Karpas-422 (cell line): ENCODE data around the gene CCDC107. TPM values are rescaled to one million over a fixed set of nuclear protein-coding genes. Genes with fewer than 3 reads are reported as not detected.

Experiments used
- DNase-seq: peaks from one replicate; pipeline ENCODE4 v3.0.0-alpha.2; 2015
- H2AFZ ChIP-seq: fragments of 200-600 bp; sonication (generic); 2 replicates; pipeline ENCODE4 v1.6.1; 2014; ENCODE audit warnings: antibody characterized with exemption, low read length, mixed read lengths
- H3K27ac ChIP-seq: fragments of 200-600 bp; sonication (generic); 2 replicates; pipeline ENCODE4 v1.5.1; 2014; ENCODE audit warnings: mild to moderate bottlenecking, low read length, moderate library complexity
- H3K27me3 ChIP-seq: fragments of 200-600 bp; sonication (generic); 2 replicates; pipeline ENCODE4 v1.6.1; 2014; ENCODE audit warnings: low read length, mixed read lengths
- H3K36me3 ChIP-seq: fragments of 200-600 bp; sonication (generic); 2 replicates; pipeline ENCODE4 v1.6.1; 2014; ENCODE audit warnings: low read length, mixed read lengths; ENCODE audit not compliant: insufficient read depth
- H3K4me1 ChIP-seq: fragments of 200-600 bp; sonication (generic); 2 replicates; pipeline ENCODE4 v1.6.1; 2014; ENCODE audit warnings: mild to moderate bottlenecking, low read length, mixed read lengths
- H3K4me2 ChIP-seq: fragments of 200-600 bp; sonication (generic); 2 replicates; pipeline ENCODE4 v1.6.1; 2014; ENCODE audit warnings: low read length, low read depth, mild to moderate bottlenecking; ENCODE audit not compliant: poor library complexity, severe bottlenecking
- H3K4me3 ChIP-seq: fragments of 200-600 bp; sonication (generic); 2 replicates; pipeline ENCODE4 v1.5.1; 2014; ENCODE audit warnings: mild to moderate bottlenecking, antibody characterized with exemption, low read length, mixed read lengths
- H3K79me2 ChIP-seq: fragments of 200-600 bp; sonication (generic); 2 replicates; pipeline ENCODE4 v1.6.1; 2014; ENCODE audit warnings: mild to moderate bottlenecking, low read length, mixed read lengths
- H3K9ac ChIP-seq: fragments of 200-600 bp; sonication (generic); 2 replicates; pipeline ENCODE4 v1.6.0; 2014; ENCODE audit warnings: low read length
- H3K9me2 ChIP-seq: fragments of 200-600 bp; sonication (generic), shearing (Covaris generic); replicated peaks from 2 replicates; pipeline ENCODE4 v1.6.0; 2014; ENCODE audit warnings: mild to moderate bottlenecking, low read length, moderate library complexity; ENCODE audit not compliant: insufficient read depth
- H3K9me3 ChIP-seq: fragments of 300-700, 200-600 bp; sonication (generic); 2 replicates; pipeline ENCODE4 v1.6.1; 2014; ENCODE audit warnings: low read length, mixed read lengths
- H4K20me1 ChIP-seq: fragments of 200-600 bp; sonication (generic); 2 replicates; pipeline ENCODE4 v1.6.1; 2014; ENCODE audit warnings: mild to moderate bottlenecking, antibody characterized with exemption, low read length, low read depth; ENCODE audit not compliant: insufficient read depth
- total RNA-seq: library from RNA; depleted of rRNA; stranded (reverse); fragments of >200 nt; shearing (Covaris generic); gene quantifications from 2 replicates; pipeline ENCODE4 v1.2.3, GENCODE V29; 2014; ENCODE audit warnings: low replicate concordance

Gene CCDC107
- total RNA-seq, 1 experiment from 2014 or later: 13.2 TPM

- no peaks in the 10 kb centered on the region for H3K27me3 ChIP-seq
- peak overlapping the region; percentile 81 for H3K9ac ChIP-seq
- peak overlapping the region; percentile 90 for H3K4me2 ChIP-seq
- H3K36me3 ChIP-seq: peaks cover 14% of the 10 kb centered on the region; the same call in 1 of the 2 replicates
- peaks cover 64% of the 10 kb centered on the region for H3K4me1 ChIP-seq
- no peaks in the 10 kb centered on the region for H3K9me3 ChIP-seq
- peak; percentile 67 for DNase-seq
- no peaks in the 10 kb centered on the region for H3K9me2 ChIP-seq
- no peaks in the 10 kb centered on the region for H4K20me1 ChIP-seq
- H2AFZ ChIP-seq: no peak overlapping the region
- peak overlapping the region; percentile 76 for H3K4me3 ChIP-seq
- peaks cover 22% of the 10 kb centered on the region for H3K79me2 ChIP-seq
- peak overlapping the region; percentile 80 for H3K27ac ChIP-seq
These were observed 802 bp downstream of the CCDC107 start for GRCh38 chr9:35658968-35659220.

DNA sequence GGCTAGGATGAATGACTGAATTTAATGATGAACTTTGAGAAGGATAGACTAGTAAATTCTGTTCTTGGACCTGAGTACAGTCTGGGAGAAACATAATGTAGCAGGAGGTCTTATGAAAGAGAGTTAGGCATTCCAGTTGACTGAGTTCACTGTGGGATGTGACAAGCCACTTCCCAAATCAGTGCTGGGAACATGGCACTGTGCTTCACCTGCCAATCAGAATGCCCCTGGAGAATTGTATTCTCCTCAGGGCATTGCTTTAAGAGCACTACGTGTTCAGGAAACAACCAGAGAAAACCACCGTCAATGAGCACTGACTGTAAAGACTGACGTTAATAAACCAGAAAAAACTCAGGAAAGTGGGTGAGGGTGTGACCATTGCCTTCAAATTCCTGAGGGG, 1.2 kb downstream of the CCDC107 start:
- Histone ChIP-seq H3K27ac (peak overlapping the region; percentile 80), H2AFZ (no peak overlapping the region), H3K4me3 (peak overlapping the region; percentile 76), H3K4me2 (peak overlapping the region; percentile 90), H3K4me1 (peaks cover 68% of the 10 kb centered on the region), H4K20me1 (no peaks in the 10 kb centered on the region), H3K79me2 (peaks cover 26% of the 10 kb centered on the region), H3K27me3 (no peaks in the 10 kb centered on the region), H3K9me2 (no peaks in the 10 kb centered on the region), H3K9me3 (no peaks in the 10 kb centered on the region), H3K36me3 (peaks cover 14% of the 10 kb centered on the region; the same call in 1 of the 2 replicates), H3K9ac (peak overlapping the region; percentile 81)
- DNase-seq: peak; percentile 68

GRCh38 chr9:35660966-35661415, 2.9 kb downstream of the CCDC107 start:
- Histone ChIP-seq H3K9me2 (no peaks in the 10 kb centered on the region), H3K27ac (peak overlapping the region; percentile 80; the same call in 1 of the 2 replicates), H3K9me3 (no peaks in the 10 kb centered on the region), H3K36me3 (peaks cover 14% of the 10 kb centered on the region; the same call in 1 of the 2 replicates), H3K4me2 (peak overlapping the region; percentile 90), H3K27me3 (no peaks in the 10 kb centered on the region), H2AFZ (no peak overlapping the region), H4K20me1 (no peaks in the 10 kb centered on the region), H3K4me3 (peak overlapping the region; percentile 76; the same call in 1 of the 2 replicates), H3K9ac (peak overlapping the region; percentile 33), H3K4me1 (peaks cover 76% of the 10 kb centered on the region), H3K79me2 (peaks cover 32% of the 10 kb centered on the region)
- DNase-seq: no peak

DNA sequence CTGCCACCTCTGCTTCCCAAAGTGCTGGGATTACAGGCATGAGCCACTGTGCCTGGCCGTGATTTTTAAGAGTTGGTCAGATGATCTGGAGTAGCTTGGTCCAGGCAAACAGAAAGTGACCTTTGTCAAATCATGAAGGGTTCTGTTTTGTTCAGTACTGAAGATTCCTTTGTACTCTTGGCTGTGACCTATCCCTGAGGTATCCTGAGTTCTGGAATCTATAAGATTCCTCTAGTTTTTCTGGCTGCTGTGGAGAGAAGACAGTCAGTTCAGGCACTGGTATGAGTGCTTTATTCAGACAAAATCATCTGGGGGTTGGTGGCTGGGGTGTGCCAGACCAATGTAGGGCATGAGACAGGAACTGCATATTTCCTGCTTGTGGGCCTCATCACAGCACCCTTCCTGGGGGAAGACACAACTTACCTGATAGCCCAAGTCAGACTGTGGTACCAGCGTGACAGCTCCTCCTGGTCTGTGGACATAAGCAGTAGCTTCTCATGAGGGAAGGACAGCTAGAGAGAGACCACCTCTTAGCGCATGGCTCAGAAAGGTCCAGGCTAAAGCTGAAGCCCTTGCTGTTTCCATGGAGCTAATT, 3.8 kb downstream of the CCDC107 start:
- H3K79me2 ChIP-seq: peaks cover 32% of the 10 kb centered on the region
- 0 out of 2 replicates have a peak overlapping the region, but pooled peaks have one; percentile 14 for H3K27ac ChIP-seq
- no peak for DNase-seq
- H2AFZ ChIP-seq: no peak overlapping the region
- H3K4me1 ChIP-seq: peaks cover 79% of the 10 kb centered on the region
- H3K4me2 ChIP-seq: peak overlapping the region; percentile 80
- peak overlapping the region; percentile 36 for H3K9ac ChIP-seq
- H3K27me3 ChIP-seq: no peaks in the 10 kb centered on the region
- H3K36me3 ChIP-seq: peaks cover 14% of the 10 kb centered on the region; the same call in 1 of the 2 replicates
- no peaks in the 10 kb centered on the region for H4K20me1 ChIP-seq
- H3K9me3 ChIP-seq: no peaks in the 10 kb centered on the region
- H3K4me3 ChIP-seq: peak overlapping the region; percentile 14; the same call in 1 of the 2 replicates
- no peaks in the 10 kb centered on the region for H3K9me2 ChIP-seq

DNA sequence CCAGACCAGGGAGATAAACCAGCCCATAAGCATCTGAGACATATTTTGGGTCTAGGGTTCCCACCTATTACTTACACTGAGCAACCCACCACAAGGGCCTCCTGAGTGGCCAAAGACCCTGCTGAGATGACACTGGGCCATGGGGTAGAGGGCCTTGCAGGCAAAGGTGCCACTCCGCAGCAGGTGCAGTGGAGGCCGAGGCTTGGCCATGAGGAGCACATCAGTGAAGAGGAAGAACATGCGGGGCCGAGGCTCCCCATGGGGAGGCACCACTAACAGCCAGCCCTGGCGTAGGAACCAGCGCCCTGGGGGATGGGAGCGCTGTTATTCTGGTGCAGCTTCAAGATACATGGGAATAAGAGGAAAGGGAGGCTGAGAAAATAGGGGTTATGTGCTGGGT, 4.3 kb downstream of the CCDC107 start:
- peaks cover 14% of the 10 kb centered on the region; the same call in 1 of the 2 replicates for H3K36me3 ChIP-seq
- H3K4me2 ChIP-seq: peak overlapping the region; percentile 80
- peaks cover 32% of the 10 kb centered on the region for H3K79me2 ChIP-seq
- no peak overlapping the region for H2AFZ ChIP-seq
- no peaks in the 10 kb centered on the region for H3K9me2 ChIP-seq
- H3K27me3 ChIP-seq: no peaks in the 10 kb centered on the region
- peak overlapping the region; percentile 36; the same call in 1 of the 2 replicates for H3K9ac ChIP-seq
- no peaks in the 10 kb centered on the region for H4K20me1 ChIP-seq
- peak overlapping the region; percentile 91; the same call in 1 of the 2 replicates for H3K4me3 ChIP-seq
- no peaks in the 10 kb centered on the region for H3K9me3 ChIP-seq
- H3K27ac ChIP-seq: 0 out of 2 replicates have a peak overlapping the region, but pooled peaks have one; percentile 14
- peaks cover 73% of the 10 kb centered on the region for H3K4me1 ChIP-seq
- no peak for DNase-seq

GRCh38 chr9:35664531-35665470, 6.7 kb downstream of the CCDC107 start, which contains the start of gene ARHGEF39:
Gene ARHGEF39, minus strand, starts transcription at chr9:35665195. Its CDS starts 26 bp downstream, at chr9:35665169.
- H3K9me3 ChIP-seq: no peaks in the 10 kb centered on the region
- peak within 1 kb of the TSS; percentile 91 for H3K4me3 ChIP-seq
- peak within 1 kb of the TSS; percentile 73 for H2AFZ ChIP-seq
- H3K4me1 ChIP-seq: peaks cover 56% of the 10 kb centered on the region
- H3K9me2 ChIP-seq: no peaks in the 10 kb centered on the region
- DNase-seq: peak; percentile 95
- no peaks in the 10 kb centered on the region for H4K20me1 ChIP-seq
- peak within 1 kb of the TSS; percentile 80 for H3K4me2 ChIP-seq
- no peaks in the 10 kb centered on the region for H3K27me3 ChIP-seq
- peaks cover 14% of the 10 kb centered on the region; the same call in 1 of the 2 replicates for H3K36me3 ChIP-seq
- H3K27ac ChIP-seq: peak within 1 kb of the TSS; percentile 79
- H3K9ac ChIP-seq: peak within 1 kb of the TSS; percentile 96
- H3K79me2 ChIP-seq: peaks cover 32% of the 10 kb centered on the region

DNA sequence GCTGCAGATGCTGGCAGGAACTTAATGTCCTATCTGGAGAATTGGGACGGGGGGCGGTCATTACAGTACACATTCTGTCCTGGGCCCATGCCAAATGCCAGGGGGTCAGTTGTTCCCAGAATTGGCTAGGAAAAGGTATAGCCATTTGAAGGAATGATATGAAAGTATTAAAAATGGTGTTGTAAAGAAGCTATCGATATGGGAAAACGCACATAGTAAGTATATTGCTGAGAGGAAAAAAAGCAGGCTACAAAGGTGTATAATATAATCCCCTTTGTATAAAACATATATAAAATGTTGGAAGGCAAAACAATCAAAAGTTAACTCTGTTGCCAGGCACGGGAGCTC, 7.4 kb downstream of the CCDC107 start:
- Histone ChIP-seq H3K4me1 (peaks cover 49% of the 10 kb centered on the region), H3K9ac (peak overlapping the region; percentile 96), H3K9me2 (no peaks in the 10 kb centered on the region), H3K27ac (no peak overlapping the region), H3K27me3 (no peaks in the 10 kb centered on the region), H4K20me1 (no peaks in the 10 kb centered on the region), H3K79me2 (peaks cover 32% of the 10 kb centered on the region), H3K4me2 (peak overlapping the region; percentile 80), H2AFZ (peak overlapping the region; percentile 73), H3K9me3 (no peaks in the 10 kb centered on the region), H3K4me3 (peak overlapping the region; percentile 91), H3K36me3 (peaks cover 14% of the 10 kb centered on the region; the same call in 1 of the 2 replicates)
- no peak for DNase-seq

- Histone ChIP-seq H3K9ac (no peak overlapping the region), H2AFZ (no peak overlapping the region), H3K4me2 (peak overlapping the region; percentile 80)
These were observed 8.0 kb downstream of the CCDC107 start for GRCh38 chr9:35666045-35666444.

More at GRCh38 chr9:35666045-35666444, 8.0 kb downstream of the CCDC107 start:
- Histone ChIP-seq H3K27ac (no peak overlapping the region), H3K9me3 (no peaks in the 10 kb centered on the region), H3K27me3 (no peaks in the 10 kb centered on the region), H3K4me1 (peaks cover 43% of the 10 kb centered on the region), H4K20me1 (no peaks in the 10 kb centered on the region), H3K9me2 (no peaks in the 10 kb centered on the region), H3K36me3 (peaks cover 14% of the 10 kb centered on the region; the same call in 1 of the 2 replicates), H3K79me2 (peaks cover 32% of the 10 kb centered on the region), H3K4me3 (no peak overlapping the region)
- DNase-seq: no peak
